Measurements from ENCODE around the gene GRID2.

GRID2 gene

DNA sequence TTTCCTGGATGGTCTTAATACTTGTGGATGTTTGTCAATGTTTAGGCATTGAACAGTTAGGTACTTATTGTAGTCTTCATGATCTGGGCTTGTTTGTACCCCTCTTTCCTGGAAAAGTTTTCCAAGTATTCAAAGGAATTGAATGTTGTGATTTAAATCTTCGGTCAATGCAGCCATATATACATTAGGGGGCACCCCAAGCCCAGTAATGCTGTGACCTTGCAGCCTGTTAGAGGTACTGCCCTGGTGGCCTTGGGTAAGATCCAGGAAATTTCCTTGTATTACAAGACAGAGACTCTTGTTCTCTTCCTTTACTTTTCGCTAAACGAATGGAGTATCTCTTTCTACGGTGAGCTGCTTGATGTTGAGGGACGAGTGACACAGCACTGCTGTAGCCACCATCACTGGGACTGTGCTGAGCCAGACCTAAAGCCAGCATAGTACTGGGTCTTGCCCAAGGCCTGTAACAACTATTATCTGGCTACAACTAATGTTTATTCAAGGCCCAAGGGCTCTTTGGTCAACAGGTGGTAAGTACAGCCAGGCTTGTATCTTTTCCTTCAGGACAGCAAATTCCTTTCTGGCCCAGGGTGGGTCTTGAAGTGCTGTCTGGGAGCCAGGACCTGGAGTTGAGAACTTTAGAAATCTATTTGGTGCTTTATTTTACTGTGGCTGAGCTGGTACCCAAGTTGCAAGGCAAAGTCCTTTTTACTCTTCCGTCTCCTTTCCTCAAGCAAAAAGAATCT is 1406.5 kb downstream of the GRID2 start:
- DNase-seq: peak in 5 of 10 donors; percentile 8 to 57 (median 14)
- intact Hi-C loops (cut with DNase I): loop anchor here (1.0 kb wide), 1 partner anchor 54 kb away; no protein-coding TSS in a partner anchor

- intact Hi-C loops (cut with DNase I): loop anchor here (1.0 kb wide), 1 partner anchor 53 kb away; no protein-coding TSS in a partner anchor
- no peak for DNase-seq
These were observed 1407.2 kb downstream of the GRID2 start for GRCh38 chr4:93710847-93711430.

DNA sequence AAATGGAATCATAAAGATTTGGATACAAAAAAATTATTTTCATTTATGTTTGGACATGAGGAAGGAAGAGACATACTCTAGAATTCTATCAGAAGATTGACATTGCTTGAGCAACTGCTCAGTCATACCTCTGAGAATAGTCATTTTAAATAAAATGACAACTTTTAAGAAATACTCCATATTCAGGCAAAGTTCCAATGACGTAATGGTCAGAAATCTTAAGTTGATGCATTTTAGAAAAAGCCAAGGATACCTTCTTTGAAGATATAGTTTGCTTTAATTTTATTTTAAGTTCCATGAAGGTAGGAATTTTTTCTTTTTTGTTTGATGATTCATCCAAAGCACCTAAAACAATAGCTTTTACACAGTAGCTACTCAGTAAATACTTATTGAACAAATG is 1414.5 kb downstream of the GRID2 start:
- DNase-seq: no peak
- intact Hi-C loops (cut with DNase I): no loop called here

GRCh38 chr4:93719552-93719951 is 1415.8 kb downstream of the GRID2 start:
- intact Hi-C loops (cut with DNase I): no loop called here
- DNase-seq: no peak

DNA sequence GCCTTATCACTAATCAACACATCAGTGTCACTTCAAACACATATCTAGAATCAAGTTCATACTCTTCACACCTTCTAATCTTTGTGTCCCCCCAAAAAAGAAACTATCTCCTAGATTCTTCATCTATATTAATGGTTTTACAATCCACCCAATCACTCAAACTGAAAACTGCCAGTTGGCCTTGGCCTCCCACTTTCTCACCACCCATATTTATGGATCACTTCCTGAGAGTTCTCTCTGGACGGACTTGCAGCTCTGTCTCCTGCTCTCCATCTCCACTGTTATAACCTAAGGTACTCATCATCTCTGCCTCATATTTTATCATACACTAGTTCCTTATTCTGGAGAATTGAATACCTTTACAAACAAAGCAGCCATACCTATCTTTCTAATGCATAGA is 1418.7 kb downstream of the GRID2 start:
- intact Hi-C loops (cut with DNase I): no loop called here
- no peak for DNase-seq

DNA sequence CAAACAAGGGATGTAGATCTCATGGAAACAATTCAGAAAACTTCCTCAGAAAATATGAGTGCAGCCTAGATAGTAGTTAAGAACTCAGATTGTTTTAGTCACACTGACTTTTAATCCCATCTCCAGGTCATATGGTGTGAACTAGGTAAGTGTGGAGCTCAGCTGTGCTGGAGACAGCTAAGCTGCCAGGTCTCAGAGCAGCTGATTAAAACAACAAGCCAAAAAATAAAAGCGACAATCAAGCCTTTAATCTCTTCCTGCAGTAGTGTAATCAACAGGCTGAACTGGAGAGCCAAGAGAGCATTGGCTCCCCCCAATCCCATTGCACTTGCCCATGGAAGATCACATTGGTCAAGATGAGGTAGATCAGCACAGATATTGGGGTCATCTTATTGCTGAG is 1426.5 kb downstream of the GRID2 start:
- intact Hi-C loops (cut with DNase I): no loop called here
- no peak for DNase-seq

DNA sequence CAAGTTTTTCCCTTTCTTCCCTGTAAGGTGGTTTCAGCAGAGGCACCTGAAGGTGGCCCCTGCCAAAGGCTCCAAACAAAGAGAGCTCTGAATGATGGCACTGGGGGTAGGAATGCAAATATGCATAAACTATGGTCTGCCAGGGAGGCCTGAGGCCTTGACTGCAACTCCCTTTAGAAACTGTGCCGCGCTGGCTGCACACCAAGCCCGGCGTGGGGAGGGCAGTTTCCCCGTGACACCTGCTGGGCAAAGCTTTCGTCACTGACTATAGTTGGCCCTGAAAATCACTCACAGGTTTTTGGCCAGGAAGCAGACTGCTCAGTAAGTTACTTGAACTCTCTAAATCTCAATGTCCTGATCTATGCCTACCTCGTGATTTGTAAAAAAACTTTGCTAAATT is 1427.0 kb downstream of the GRID2 start:
- peak in 1 of 10 donors; percentile 59 for DNase-seq
- intact Hi-C loops (cut with DNase I): no loop called here

DNA sequence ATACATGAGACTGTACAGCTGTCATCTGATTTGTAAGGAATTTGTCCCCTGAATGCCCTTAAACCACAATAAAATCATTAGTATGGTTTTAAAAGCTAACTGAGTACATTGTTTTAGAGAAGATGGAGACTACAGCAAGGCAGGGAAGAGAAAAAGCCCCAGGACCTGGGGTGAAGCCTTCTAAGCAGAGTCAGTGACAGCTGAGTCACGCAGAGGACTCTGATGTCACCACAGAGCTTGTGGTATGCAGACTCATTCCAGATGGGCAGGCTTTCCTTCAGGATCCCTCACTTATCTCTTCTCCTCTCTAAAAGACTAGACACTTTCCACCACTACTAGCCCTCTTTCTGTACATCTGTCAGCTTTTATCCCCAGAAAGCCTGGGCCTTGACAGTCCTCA is 1427.7 kb downstream of the GRID2 start:
- DNase-seq: no peak
- intact Hi-C loops (cut with DNase I): no loop called here

- intact Hi-C loops (cut with DNase I): no loop called here
These were observed 1428.7 kb downstream of the GRID2 start for GRCh38 chr4:93732509-93732908.

DNA sequence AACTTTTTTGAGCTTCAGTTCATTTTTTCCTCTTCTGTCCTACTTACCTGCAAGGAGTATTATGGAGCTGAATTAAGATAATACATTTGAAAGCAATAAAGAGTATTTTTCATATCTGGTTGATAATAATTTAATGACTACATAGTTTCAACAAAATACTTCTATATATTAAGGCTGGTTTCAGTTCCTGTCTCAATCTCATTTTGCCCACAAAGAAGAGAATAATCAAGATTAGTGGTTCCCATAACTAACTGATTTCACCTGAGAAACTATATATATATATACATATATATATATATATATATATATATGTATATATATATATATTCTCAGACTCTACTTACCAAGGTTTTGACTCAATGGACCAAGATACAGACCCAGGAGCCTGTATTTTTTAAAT is 1437.1 kb downstream of the GRID2 start:
- DNase-seq: no peak
- intact Hi-C loops (cut with DNase I): no loop called here

More at GRCh38 chr4:93732509-93732908, 1428.7 kb downstream of the GRID2 start:
- DNase-seq: no peak

DNA sequence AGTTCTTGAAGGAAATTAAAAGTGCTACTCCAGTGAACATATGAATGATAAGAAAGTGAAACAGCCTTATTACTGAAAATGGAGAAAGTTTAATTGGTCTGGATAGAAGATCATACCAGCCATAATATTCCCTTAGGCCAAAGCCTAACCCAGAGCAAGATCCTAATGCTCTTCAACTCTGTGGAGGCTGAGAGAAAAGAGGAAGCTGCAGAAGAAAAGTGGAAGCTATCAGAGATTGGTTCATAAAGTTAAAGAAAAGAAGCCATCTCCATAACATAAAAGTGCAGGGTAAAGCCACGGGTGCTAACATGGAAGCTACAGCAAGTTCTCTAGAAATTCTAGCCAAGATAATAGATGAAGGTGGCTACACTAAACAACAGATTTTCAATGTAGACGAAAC is 1439.3 kb downstream of the GRID2 start:
- DNase-seq: no peak
- intact Hi-C loops (cut with DNase I): no loop called here

DNA sequence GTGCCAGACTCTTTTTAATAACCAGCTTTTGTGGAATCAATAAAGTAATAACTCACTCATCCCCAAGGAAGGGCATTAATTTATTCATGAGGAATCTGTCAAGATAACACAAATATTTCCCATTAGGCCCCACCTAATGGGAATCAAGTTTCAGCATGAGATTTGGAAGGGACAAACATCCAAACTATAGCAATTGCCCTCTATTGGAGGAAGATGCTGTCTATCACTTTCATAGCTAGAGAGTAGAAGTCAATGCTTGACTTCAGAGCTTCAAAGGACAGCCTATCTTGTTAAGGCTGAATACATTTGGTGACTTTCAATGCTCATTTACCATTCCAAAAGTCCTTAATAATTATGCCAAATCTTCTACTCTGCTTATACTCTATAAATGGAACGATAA is 1439.9 kb downstream of the GRID2 start:
- no peak for DNase-seq

DNA sequence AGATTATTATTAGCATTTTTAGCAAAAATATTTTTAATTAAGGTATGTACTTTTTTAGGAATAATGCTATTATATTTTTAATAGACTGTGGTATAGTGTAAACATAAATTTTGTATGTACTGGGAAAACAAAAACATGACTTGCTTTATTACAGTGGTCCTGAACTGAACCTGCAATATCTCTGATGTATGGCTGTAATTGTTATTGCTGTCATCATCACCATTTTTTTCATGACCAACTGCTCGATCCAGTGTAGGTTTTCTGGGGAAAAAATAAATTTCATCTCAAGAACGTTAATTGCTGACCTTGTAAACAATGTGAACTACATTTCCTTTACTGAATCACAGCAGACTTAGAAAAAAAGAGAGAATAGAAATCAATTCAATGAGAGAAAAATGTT is 1441.2 kb downstream of the GRID2 start:
- intact Hi-C loops (cut with DNase I): no loop called here
- DNase-seq: no peak

More for the DNA sequence above, 1439.9 kb downstream of the GRID2 start:
- intact Hi-C loops (cut with DNase I): no loop called here

DNA sequence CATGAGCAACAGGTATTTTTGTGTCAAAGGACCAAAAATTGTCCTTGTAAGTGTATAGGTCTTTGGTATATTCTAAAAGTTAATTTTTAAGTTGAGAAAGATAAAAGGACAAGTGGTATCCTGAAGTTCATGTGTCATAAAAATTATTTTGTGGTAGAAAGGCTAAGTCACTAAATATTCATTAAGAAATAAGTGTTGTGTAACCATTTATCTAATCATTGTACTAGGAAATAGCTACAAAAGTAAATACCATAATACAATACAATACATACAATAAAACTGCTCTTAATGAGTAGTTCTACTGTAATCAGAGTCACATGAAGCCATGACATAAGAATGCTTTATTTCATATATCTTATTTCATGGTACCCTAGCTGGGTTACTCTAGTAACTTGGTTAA is 1442.3 kb downstream of the GRID2 start:
- no peak for DNase-seq
- intact Hi-C loops (cut with DNase I): no loop called here

DNA sequence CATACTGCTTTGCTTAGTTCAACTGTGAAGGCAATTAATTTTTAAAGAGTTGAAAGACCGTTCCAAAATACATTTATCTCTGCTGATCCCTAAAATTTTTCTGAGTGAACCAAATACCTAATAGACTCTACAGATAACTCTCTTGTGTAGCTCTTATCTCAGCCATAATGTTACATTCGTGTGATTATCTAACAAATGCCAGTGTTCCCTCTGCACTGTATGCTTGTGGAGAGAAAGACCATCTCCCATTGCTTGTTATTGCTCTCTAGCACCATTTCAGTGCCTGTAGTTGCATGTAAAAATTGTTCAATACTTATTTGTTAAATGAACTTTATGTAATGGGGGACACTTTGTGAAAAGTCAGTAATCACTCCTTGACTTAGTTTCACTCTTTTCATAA is 1443.5 kb downstream of the GRID2 start:
- intact Hi-C loops (cut with DNase I): no loop called here

DNA sequence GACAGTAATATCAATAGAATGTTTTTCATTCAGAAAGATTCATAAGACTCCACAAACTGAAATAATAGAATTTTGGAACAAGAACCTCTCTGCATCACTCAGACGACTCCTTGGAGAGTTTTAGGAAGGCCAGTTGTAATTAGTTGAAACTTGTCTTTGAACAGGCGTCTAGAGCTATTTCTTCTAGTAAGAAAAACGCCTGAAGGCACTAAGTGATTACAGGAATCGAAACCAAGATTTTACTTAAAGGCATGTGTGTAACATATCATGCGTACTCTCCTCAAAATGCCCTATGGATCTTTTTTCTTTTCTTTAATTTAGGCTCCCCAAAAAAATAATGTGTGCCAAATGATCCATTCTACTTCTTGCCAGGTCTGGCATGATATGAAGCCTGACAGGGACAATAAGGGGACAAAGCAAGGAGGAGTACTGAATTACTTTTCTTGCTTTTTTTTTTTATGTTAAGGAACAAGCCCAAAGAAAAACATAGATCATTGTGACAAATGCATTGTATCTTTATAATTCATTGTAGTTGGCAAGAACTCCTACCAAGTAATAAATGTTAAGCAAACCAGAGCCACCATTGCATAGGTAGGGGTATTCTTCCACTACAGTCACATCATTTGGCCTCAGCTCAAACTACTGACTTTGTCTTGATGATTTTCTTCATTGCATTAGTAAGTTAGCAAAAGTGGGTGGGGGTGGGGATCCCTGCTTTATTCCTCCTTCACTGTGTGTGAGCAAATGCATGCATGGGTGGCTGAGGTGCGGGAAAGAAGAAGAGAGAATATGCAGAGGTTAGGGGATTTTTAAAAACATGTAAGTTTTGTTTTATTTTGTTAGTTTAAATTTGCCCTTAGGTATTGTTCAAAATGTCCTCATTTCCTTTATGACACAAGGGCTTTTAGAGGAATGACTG is 1444.9 kb downstream of the GRID2 start:
- no peak for DNase-seq
- intact Hi-C loops (cut with DNase I): no loop called here

More for the DNA sequence above, 1443.5 kb downstream of the GRID2 start:
- DNase-seq: no peak

DNA sequence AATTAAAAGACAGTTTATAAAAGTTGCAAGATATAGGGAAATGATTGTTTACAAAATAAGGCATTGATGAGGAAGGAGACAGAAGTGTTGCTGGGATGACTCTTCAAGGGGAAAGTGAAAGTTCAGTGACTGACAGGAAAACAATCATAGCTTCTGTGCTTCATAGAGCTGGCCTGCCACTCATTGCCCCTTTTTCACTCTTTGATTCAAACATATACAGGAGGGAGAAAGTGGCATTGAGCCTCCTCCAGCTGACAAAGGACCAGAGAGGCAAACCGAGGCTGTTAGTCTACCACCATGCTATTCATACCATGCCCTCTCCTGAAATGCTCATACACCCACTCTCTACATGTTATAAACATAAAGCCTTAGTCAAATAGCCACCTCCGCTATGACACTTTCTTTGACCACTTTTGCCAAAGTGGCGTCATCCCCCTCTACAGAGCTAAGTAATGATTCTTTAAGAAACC is 1445.6 kb downstream of the GRID2 start:
- intact Hi-C loops (cut with DNase I): no loop called here
- DNase-seq: no peak

- intact Hi-C loops (cut with DNase I): no loop called here
- DNase-seq: peak in 4 of 10 donors; percentile 12 to 80 (median 40)
These were observed 1447.6 kb downstream of the GRID2 start for GRCh38 chr4:93751411-93751810.

DNA sequence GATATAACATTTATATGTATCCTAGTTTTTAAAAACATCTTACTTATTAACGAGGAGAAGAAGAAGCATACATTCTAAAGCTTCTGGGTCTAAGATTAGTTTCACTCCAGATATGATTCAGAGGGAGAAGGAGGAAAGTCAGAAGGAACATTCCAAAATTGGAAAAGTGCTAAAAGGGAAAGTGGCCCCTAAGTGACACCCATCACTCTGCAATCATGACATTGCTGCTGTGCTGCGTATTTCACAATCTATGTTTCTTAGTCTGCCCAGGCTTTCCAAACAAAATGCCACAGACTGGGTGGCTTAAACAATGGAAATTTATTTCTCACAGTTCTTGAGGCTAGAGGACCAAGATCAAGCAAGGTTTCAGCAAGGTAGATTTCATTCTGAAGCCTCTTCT is 1452.3 kb downstream of the GRID2 start:
- no peak for DNase-seq
- intact Hi-C loops (cut with DNase I): no loop called here

DNA sequence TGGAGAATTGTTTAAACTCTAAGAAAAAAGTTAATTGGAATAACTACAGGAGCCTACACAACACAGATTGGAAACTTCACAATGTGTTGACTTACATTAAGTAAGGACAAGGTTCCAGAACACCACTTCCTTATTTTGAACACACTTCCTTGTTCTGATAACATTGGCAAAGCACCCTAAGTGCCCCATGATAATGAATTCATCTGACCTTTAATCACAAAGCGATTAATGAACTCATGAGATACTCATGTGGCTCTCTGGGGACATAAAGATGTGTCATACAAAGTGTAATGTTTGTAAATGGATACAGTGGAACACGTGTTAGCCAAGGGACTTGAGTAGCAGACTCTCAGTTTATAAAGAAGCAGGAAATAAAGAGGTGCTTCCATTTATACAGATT is 1455.7 kb downstream of the GRID2 start:
- intact Hi-C loops (cut with DNase I): no loop called here
- DNase-seq: no peak

DNA sequence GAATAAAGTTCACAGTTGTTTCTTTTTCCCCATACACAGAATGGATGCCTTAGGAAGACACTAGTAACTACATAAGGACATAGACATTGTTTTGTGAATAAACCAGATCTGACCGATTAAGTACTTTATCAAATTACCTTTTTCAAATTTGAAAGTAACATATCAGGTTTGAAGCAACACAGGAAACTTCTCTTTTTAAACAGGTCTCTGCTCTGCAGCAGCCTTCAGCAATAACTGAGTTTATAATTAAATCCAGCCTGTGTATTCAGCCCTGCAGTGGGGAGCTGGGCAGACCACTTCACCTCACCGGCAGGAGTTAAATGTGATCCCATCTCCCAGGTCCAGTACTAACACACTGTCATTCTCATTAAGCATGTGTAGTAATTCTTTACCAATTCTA is 1456.5 kb downstream of the GRID2 start:
- intact Hi-C loops (cut with DNase I): no loop called here
- DNase-seq: no peak
